GM10266 (cell line): ENCODE data around the gene TLR6.

Source experiments
- DNase-seq: peaks from one replicate; pipeline ENCODE4 v3.0.0; 2012; ENCODE audit errors: extremely low spot score
- CTCF ChIP-seq: IDR thresholded peaks from 2 replicates; pipeline ENCODE4 v1.5.1; 2012; ENCODE audit warnings: mild to moderate bottlenecking, low read depth; ENCODE audit not compliant: control insufficient read depth, insufficient read depth; ENCODE audit errors: missing control alignments

TLR6 gene

GRCh38 chr4:38857354-38858096 is 908 bp upstream of the TLR6 start:
- no peak for DNase-seq
- no peak for TF ChIP-seq CTCF

- no peak for DNase-seq
- TF ChIP-seq CTCF, result no peak
These were observed 571 bp downstream of the TLR6 start for GRCh38 chr4:38856046-38856445.

GRCh38 chr4:38855466-38855865 is 1.2 kb downstream of the TLR6 start:
- no peak for DNase-seq

GRCh38 chr4:38846015-38846414 is 10.6 kb downstream of the TLR6 start:
- no peak for TF ChIP-seq CTCF
- no peak for DNase-seq

More at GRCh38 chr4:38855466-38855865, 1.2 kb downstream of the TLR6 start:
- no peak for TF ChIP-seq CTCF

- TF ChIP-seq CTCF, result no peak
- DNase-seq, result no peak
These were observed 13.6 kb downstream of the TLR6 start for GRCh38 chr4:38842994-38843393.

GRCh38 chr4:38837849-38838248 is 18.8 kb downstream of the TLR6 start:
- no peak for TF ChIP-seq CTCF
- DNase-seq, result no peak

GRCh38 chr4:38837334-38837733 is 19.3 kb downstream of the TLR6 start:
- no peak for TF ChIP-seq CTCF
- DNase-seq, result no peak
